ENCODE results near the gene DAPK1. TPM values are rescaled to one million over a fixed set of nuclear protein-coding genes. Genes with fewer than 3 reads are reported as not detected.

DAPK1 gene
- polyA plus RNA-seq, 1 experiment = 5.4 TPM

DNA sequence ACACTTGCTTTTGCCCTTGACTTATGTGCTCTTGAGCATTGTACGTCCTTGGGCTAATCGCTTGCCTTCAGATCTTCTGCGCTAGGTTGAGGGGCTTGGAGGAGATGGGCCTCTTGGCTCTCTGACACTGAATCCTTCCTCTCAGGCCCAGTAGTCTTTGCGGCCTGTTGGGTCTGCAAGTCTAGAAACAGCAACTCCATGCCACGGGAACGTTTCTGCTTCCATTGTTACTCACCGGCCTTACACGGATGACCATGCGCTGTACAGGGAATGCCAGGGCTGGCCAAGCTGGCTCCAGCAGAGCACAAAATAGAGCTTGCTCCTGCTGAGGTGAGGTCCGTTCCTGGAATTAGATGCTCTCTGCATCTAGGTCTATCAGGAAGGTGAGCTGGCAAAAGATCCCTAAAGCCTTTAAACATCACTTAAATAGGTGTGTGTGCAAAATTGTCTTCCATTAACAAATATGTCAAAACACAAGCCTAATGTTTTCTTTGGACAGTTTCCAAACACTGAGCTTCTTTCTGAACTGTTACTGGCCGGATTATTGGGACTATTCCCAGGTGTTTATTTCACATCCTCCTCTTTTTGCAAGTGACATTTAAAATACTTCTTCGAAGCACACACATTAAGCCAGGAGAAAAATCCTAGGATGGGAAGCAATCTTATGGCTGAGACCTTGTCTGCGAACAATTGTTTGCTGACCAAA lies 29.7 kb downstream of the DAPK1 start:
- Histone ChIP-seq H3K27me3 (ENCODE audit: control insufficient read depth, insufficient read depth, low read length) (no peaks in the 10 kb centered on the region), H3K4me3 (ENCODE audit: low read depth, low read length) (no peak overlapping the region), H3K36me3 (ENCODE audit: control insufficient read depth, insufficient read depth, low read length) (no peaks in the 10 kb centered on the region)
- DNase-seq (ENCODE audit: low read depth) = no peak
- POLR2A ChIA-PET = no interaction called here
- TF ChIP-seq, protein P1, sequence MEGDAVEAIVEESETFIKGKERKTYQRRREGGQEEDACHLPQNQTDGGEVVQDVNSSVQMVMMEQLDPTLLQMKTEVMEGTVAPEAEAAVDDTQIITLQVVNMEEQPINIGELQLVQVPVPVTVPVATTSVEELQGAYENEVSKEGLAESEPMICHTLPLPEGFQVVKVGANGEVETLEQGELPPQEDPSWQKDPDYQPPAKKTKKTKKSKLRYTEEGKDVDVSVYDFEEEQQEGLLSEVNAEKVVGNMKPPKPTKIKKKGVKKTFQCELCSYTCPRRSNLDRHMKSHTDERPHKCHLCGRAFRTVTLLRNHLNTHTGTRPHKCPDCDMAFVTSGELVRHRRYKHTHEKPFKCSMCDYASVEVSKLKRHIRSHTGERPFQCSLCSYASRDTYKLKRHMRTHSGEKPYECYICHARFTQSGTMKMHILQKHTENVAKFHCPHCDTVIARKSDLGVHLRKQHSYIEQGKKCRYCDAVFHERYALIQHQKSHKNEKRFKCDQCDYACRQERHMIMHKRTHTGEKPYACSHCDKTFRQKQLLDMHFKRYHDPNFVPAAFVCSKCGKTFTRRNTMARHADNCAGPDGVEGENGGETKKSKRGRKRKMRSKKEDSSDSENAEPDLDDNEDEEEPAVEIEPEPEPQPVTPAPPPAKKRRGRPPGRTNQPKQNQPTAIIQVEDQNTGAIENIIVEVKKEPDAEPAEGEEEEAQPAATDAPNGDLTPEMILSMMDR (IDR thresholded peaks at IDR 0.05; ENCODE audit: insufficient read depth, low read depth, low read length) = no peak
- CTCF ChIA-PET = no interaction called here

DNA sequence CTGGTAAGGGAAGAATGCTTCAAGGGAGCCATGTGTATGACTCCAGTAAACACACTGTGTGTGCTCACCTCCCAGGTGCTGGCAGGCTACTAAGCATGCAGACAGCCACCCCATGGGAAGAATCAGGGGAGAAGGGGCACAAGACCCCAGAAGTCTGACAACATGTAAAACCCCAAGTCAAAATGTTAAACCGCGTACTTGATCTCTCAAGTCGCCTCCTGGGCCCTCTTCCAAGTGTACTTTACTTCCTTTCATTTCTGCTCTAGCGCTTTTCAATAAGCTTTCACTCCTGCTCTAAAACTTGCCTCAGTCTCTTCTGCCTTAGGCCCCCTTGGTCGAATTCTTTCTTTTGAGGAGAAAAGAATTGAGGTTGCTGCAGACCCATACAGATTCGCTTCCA lies 31.3 kb downstream of the DAPK1 start:
- CTCF ChIA-PET = no interaction called here
- Histone ChIP-seq H3K4me3 (ENCODE audit: low read depth, low read length) (no peak overlapping the region), H3K27me3 (ENCODE audit: control insufficient read depth, insufficient read depth, low read length) (no peaks in the 10 kb centered on the region), H3K36me3 (ENCODE audit: control insufficient read depth, insufficient read depth, low read length) (no peaks in the 10 kb centered on the region)
- TF ChIP-seq, protein P1 (IDR thresholded peaks at IDR 0.05; ENCODE audit: insufficient read depth, low read depth, low read length) = no peak
- DNase-seq (ENCODE audit: low read depth) = no peak
- POLR2A ChIA-PET = no interaction called here

GRCh38 chr9:87529671-87530070 lies 32.0 kb downstream of the DAPK1 start:
- Histone ChIP-seq H3K27me3 (ENCODE audit: control insufficient read depth, insufficient read depth, low read length) (no peaks in the 10 kb centered on the region), H3K4me3 (ENCODE audit: low read depth, low read length) (no peak overlapping the region), H3K36me3 (ENCODE audit: control insufficient read depth, insufficient read depth, low read length) (no peaks in the 10 kb centered on the region)
- ChIA-PET POLR2A (no interaction called here), CTCF (no interaction called here)
- TF ChIP-seq, protein P1 (IDR thresholded peaks at IDR 0.05; ENCODE audit: insufficient read depth, low read depth, low read length) = no peak
- DNase-seq (ENCODE audit: low read depth) = no peak

DNA sequence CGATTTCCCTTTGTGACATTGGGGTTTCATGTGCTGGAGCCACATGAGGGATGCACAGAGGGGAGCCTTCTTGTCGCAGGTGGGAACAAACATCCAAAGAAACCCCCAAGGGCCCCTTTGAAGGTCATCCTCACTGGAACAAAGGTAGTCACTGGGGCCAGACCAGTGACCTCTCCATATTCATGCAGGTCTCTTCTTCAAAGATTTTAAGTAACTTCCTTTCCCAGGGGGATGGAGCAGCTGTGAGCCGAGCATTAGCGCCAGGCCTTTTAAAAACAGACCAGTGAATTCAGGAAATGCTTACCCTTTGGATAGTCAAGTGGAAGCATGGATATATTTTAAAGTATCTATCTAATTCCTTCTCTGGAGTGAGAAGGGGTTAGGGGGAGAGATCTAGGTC lies 33.0 kb downstream of the DAPK1 start:
- Histone ChIP-seq H3K36me3 (ENCODE audit: control insufficient read depth, insufficient read depth, low read length) (no peaks in the 10 kb centered on the region), H3K27me3 (ENCODE audit: control insufficient read depth, insufficient read depth, low read length) (no peaks in the 10 kb centered on the region), H3K4me3 (ENCODE audit: low read depth, low read length) (no peak overlapping the region)
- CTCF ChIA-PET = no interaction called here
- DNase-seq (ENCODE audit: low read depth) = no peak
- TF ChIP-seq, protein P1 (IDR thresholded peaks at IDR 0.05; ENCODE audit: insufficient read depth, low read depth, low read length) = no peak
- POLR2A ChIA-PET = no interaction called here

DNA sequence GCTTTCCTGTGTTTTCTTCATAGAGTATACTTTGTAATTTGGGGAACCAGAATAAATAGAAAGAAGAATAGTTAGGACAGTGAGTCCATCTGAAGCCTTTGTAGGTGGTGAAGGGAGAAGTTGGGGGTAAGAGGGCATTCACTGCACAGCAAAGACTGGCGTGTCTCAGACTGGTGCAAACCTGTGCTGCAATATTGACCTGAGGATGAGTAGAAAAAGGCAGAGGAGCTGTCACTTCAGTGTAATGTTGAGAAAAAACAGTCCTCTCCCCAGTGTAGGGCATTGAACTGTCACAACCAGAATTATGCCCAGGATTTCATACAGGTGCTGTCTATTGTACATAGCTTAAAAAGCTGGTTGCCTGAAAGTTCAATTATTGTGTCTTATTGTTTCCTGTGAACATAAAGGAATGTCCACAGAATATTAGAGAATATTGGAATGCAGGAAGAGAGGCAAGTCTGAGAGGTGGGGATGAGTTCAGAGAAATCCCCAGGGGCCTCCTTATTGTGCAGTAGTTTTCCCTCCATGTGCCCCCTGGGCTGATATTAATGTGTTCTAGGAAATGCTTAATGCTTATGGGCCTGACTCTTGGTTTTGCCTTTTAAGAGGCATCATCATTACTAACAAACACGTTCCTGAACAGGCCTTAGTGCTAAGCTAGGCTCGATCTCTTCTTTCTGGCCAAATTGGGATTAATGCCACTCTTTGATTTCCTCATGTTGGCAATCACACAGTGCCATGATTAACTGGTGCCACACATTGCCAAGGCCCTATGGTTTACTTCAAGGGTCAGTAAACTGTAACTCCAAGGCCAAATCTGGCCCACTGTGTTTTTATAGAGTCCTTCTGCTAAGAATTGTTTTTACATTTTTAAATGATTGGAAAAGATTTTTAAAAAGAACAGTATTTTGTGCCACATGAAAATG lies 34.0 kb downstream of the DAPK1 start:
- ChIA-PET CTCF (interaction anchor here (1.3 kb wide), 1 partner anchor 15 kb away, joined by 3 read pairs; no protein-coding TSS in a partner anchor), POLR2A (no interaction called here)
- H3K36me3 ChIP-seq (ENCODE audit: control insufficient read depth, insufficient read depth, low read length) = no peaks in the 10 kb centered on the region
- no peak overlapping the region for H3K4me3 ChIP-seq (ENCODE audit: low read depth, low read length)
- TF ChIP-seq, protein P1 (IDR thresholded peaks at IDR 0.05; ENCODE audit: insufficient read depth, low read depth, low read length) = no peak
- H3K27me3 ChIP-seq (ENCODE audit: control insufficient read depth, insufficient read depth, low read length) = no peaks in the 10 kb centered on the region
- DNase-seq (ENCODE audit: low read depth) = no peak
